ENCODE results near the gene EPGN.

Gene EPGN

DNA sequence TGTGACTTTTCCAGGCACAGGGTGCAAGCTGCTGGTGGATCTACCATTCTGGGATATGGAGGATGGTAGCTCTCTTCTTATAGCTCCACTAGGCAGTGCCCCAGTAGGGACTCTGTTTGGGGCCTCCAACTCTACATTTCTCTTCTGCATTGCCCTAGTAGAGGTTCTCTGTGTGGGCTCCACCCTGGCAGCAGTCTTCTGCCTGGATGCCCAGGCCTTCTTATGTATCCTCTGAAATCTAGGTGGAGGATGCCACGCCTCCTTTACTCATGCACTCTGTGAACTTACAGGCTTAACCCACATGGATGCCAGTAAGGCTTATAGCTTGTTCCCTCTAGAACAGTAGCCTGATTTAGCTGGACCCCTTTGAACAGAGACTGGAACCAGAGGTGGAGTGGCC lies 35.8 kb downstream of the EPGN start:
- DNase-seq, result no peak

DNA sequence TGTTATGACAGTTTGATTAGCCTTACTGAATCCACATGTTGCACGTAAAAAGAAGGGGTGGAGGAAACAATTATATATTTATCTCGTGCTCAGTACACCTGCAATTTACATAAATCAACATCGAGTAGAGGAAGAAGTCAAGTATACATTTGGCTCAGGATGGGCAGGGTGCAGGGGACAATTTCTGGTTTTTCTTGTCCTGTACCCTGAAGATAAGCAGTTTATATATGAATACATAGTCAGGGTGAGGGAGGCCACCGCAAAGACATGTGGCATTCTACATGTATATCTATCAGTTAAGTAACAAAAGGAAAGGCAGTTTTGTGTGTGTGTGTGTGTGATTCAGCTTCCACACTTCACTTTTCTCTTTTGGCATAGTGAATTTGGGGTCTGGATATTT lies 45.6 kb downstream of the EPGN start:
- DNase-seq, result no peak

DNA sequence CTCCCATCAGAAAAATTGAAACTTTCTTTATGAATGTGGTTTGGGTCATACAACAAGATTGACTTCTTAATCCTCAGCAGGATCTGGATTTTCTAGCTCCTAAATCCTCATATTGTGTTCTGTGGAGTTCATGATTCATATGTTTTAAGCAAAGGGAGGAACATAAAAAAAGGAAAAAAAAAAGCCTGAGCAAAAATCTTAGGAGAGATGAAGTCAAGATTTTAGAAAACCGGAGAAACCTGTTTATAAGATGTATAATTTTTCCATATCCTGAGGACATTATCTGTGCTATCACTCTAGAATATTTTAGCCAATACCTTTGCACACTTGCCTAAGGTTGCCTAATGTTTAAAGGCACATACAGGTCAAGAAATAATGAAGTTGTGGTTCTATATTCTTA lies 49.7 kb downstream of the EPGN start:
- DNase-seq, result no peak

DNA sequence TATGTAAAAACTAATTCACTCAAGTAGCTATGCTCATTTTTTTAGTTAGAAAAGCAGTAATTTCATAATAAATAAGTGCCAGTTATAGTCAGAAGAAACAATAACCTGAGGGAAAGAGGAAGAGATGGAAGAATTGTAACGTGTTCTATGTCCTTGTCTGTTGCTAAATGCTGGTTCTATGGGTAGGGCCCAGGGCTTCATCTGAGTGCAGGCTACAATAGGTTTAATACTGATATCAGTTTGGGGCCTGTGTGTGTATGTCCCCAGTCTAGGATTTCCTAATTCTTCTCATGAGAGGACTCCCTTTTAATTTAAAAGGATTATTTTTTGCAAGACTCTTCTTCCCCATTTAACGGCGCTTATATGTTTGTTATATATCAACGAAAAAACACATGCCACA lies 53.4 kb downstream of the EPGN start:
- DNase-seq, result no peak

DNA sequence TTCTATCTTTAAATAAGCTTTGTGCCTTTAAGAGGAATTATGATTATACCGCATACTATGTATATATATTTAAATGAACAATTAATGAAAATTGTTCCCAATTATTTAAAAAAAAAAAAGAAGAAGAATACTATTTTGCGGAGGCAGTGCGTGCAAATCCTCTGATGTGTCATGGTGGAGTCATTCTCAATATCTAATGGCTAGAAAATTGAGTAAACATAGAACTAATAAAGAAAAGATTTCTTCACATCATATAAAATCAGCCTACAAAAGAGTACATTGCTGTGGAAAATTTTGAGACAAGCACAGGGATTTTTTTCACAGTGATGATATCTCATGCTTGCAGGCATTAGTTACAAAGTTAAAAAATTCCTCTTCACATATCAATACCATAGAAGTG lies 54.1 kb downstream of the EPGN start:
- DNase-seq, result no peak

DNA sequence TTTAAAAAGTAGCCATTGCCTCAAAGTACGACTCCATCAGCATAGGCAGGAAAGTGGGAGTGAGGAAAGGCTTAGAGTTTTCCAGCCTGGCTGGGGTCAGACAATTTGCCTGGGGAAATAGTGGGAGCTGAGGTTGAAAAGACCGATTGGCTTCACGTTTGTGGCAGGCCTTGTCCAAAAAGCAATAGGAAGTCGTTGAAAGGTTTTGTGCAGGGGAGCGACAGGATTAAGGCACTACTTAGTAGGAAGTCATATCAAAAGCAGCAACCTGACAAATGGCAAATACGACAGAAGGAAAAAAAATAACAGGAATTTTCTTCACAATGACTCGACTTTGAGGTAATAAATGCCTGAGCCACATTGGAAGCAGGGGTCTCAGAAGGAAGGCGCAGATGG lies 56.0 kb downstream of the EPGN start:
- no peak for DNase-seq

DNA sequence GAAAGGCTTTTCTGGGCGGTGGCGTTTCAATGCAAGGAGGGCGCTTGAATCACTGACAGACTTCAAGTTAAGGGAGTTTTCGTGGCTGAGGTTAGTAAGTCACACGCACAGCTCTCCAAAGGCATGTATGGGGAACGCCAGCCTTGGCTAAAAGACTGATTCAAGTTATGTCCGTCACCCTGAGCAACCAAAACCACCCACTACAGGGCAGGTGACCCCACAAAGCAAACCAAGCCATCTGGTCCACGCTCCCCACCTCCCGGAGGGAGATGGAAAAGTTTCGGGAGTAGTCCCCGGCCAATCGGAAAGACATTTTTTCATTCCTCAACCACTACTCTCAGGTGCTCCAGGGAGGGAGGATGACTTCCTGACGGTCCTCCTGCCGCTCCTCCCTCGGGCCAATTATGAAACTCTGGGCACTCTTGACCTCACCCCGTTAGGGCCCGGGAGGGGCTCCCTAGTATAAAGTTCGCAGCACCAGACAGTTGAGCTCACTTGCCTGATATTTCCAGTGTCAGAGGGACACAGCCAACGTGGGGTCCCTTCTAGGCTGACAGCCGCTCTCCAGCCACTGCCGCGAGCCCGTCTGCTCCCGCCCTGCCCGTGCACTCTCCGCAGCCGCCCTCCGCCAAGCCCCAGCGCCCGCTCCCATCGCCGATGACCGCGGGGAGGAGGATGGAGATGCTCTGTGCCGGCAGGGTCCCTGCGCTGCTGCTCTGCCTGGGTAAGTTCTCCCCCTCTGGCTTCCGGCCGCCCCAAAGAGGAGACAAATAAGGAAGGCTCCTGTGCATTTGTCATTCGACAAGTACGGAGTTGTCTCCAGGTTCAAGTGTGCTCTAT lies 56.6 kb downstream of the EPGN start, which contains the start of gene EREG:
Gene EREG (plus strand): TSS at position 494 of the 840 bp plus-strand sequence. CDS start 164 bp downstream, at position 658.
- DNase-seq, result peak; percentile 15 to 65

DNA sequence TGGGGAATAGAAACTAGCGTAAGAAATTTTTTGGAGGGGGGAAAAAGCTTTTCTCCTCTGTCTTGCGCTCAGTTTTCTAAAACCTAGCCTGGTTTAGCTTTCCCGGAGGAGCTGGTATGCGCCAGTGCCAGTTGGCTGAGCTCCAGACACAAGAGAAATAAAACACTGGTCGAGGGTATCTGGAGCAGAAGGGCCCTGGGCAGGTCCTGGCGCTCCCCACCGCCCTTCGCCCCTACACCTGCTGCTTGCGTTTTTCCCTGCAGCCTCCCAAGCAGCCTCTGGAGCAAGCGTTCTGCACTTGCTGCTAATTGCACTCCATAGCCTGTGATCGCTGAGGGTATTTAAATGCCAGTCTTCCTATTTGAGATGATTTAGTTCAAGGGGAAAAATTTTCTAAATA lies 57.5 kb downstream of the EPGN start:
- DNase-seq, result no peak
